ENCODE data around the gene MCMBP.
"Not testable (repeated sequence)": the region's sequence is repeated elsewhere in the genome, so short reads cannot be mapped to it uniquely, and the experiment has no call there.

MCMBP gene

DNA sequence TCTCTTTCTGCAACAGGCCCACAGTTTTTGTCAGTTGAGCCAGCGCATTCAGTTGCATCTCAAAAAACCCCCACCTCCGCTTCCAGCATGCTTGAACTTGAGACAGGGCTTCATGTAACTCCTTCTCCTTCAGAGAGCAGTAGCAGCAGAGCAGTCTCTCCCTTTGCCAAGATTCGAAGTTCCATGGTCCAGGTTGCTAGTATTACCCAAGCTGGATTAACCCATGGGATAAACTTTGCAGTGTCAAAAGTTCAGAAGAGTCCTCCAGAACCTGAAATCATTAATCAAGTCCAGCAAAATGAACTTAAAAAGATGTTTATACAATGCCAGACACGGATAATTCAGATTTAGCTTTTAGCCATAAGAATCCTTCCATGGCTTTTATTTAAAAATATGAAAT is 45.2 kb downstream of the MCMBP start:
- DNase-seq: no peak

GRCh38 chr10:119826771-119827170 is 45.9 kb downstream of the MCMBP start:
- DNase-seq: no peak

DNA sequence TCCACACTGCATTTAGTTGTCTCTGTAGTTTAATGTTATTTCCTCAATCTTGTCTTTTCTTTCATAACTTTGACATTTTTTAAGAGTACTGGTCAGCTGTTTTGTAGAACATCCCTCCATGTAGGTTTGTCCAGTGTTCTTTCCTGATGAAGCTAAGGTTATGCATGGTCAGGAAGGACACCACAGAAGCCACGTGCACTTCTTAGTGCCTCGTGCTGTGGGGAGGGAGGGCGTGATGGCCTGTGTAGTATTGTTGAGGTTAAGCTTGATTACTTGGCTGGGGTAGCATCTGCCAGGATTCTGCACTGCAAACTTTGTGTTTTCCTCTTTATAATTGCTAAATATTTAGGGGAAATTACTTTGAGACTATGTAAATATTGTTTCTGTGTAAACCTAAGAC is 48.3 kb downstream of the MCMBP start:
- no peak for DNase-seq

GRCh38 chr10:119821182-119821581 is 51.5 kb downstream of the MCMBP start:
- no peak for DNase-seq

DNA sequence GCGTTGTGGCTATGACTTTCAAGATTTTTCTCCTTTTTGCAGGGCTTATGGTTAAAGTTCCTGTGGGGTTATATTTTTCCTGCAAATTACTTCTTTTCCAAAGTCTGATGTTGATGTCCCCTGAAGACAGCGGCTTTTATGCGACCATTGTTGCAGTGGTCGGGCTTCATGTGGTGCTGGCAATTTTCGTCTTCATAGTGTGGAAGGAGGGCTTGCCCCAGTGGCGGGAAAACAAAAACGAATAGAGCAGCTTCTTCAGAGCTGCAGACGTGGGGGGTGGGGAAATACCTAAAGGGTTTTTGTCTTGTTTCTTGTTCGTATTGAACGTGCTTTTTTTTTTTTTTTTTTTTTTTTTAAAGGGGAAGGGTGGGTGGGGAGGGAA is 53.8 kb downstream of the MCMBP start:
- no peak for DNase-seq

GRCh38 chr10:119817991-119818888 is 54.4 kb downstream of the MCMBP start:
- DNase-seq: no peak

DNA sequence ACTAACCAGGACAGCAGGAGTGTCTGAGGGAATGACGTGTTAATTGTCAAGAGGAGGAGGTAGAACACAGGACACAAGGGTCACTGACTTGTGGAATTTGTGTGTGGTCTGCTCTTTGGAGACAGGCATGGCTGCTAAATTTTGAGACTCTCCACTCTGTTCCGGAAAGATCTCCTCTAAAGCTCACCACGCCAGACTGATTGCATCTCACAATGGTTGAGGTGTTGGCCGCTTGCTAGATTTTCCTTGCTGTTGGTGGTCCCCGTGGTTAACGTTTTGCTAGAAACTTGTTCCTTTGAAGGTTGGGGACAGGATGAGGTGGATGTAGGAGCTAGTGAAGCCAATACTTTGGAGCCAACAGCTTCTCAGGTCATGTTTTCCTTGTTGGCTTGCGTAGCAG is 57.0 kb downstream of the MCMBP start:
- DNase-seq: no peak

DNA sequence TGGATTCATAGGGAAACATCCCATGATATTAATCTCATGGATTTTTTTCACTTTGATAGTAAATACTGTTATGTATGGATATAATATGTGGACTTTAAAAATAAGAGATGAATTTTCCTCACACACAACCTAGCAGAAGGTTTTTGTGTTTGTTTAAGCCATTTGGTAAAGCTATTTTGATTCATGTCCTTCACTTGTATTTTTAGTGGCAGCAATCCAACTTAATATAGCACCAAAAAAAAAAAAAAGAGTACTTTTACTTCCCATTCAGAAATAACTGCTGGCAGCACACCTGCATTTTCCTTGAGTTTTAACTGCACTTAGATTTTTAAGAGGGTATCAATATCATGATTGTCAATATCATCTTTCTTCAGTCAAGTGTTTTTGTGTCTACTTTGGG is 60.0 kb downstream of the MCMBP start:
- no peak for DNase-seq

DNA sequence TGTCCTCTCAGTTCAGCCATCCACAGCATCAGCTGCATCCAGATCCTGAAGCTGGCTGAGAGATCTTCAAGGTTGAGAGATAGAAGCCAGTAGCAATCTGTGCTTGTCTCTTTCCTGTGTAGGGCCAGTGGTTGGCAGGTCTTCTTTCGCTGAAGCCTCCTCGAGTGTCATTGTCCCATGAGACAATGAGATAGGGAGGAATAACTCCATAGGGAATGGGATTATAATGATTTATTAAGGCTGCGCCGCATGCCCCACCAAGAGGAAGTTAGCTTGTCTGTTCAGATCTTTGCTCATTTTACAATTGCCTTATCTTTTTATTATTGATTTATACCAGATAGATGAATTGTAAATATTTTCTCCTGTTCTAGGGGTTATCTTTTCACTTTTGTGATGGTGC is 61.5 kb downstream of the MCMBP start:
- DNase-seq: no peak

DNA sequence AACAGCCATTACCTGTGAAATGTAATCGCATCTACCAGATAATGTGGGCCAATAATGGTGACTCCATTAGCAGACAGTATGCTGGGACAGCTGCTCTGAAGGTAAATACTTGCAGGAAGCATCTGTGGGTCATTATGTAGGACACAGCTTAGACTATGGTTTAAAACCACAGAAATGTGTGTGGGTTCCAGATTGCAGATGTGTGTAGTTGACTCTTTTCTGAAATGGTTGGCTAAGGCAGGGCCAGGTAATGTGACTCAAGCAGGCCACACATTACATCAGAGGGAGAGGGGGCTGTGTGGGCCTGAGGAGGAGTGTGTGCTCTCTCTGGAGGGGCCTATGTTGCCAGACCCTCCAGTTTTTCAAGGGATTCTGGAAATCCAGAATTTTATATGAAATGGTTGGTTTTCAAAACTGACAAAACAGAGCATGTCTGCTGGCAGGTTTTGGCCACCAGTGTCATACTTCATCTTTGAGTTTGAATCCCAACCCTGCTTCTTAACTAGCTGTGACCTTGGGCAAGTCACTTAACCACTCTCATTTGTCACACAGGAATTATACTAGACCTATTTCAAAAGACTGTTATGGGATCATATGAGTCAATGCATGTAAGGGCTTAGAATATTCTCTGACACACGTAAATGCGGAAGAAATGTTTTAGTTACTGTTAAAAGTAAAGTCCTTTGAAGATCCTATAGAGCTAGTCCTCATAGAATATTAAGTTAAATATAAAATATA is 64.5 kb downstream of the MCMBP start:
- DNase-seq: no peak

DNA sequence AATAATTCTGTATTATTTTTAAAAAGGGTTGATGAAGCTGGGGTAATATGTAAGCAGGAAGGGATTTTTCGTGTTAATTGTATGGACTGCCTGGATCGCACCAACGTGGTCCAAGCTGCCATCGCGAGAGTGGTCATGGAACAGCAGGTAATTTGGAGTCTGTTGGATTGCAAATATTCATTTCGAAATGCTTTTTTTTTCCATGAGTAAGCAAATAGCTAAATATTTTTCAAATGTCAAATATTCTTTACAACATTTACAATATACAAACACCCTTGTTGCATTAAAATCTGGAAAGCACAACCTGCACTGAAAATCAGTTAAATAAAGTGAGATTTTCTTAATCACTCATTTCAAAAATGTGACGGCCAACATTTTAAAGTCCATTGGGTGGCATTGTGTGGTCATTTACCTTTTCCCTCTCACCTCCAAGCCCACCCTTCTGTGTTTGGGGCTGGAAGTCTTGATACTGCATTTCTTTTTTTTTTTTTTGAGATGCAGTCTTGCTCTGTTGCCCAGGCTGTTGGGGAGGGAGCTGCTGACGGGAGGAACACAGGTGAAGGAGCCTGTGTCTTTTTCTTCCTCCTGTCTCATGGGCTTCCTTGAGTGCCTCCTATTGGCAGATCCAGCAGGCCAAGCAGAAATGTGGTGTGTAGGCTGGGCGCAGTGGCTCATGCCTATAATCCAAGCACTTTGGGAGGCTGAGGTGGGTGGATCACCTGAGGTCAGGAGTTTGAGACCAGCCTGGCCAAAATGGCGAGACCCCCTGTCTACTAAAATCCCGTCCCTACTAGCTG is 66.1 kb downstream of the MCMBP start:
- DNase-seq: no peak

- no peak for DNase-seq
Measured at GRCh38 chr10:119805702-119806230, 66.9 kb downstream of the MCMBP start.

DNA sequence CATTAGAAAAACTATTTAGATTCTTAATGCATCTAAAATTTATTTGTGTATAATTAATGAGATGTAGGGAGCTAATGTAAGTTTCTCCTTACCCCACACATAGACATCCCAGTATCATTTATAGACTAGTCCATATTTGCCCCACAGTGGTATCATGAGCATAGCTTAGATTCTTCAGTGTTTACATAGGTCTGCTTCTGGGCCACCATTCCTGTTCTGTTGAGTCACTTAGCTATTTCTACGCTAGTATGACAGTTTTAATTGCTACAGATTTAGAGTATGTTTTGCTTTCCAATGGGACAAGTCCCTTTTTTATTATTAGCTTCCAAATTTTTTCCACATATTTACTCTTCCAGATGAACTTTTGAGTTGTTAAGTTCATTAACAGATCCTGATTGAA is 69.4 kb downstream of the MCMBP start:
- DNase-seq: no peak

- DNase-seq: no peak
Measured at GRCh38 chr10:119801998-119802538, 70.6 kb downstream of the MCMBP start.

- DNase-seq: no peak
Measured at GRCh38 chr10:119801176-119801575, 71.5 kb downstream of the MCMBP start.

DNA sequence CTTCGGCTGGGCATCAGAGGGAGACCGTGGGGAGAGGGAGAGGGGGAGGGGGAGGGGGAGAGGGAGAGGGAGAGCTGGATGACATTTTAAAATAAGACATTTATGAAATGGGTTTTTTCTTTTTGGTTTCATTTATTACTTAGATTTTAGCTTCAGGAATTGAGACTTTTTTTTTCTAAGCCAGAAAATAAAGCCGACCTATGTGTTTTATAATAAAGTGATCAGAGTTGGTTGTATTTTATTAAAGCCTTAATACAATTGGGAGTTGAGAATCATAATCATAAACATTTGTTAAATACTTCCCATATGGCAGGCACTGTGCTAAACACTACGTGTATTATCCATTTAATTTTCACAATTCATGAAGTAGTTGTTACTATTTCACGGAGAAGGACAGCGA is 76.6 kb downstream of the MCMBP start:
- no peak for DNase-seq

DNA sequence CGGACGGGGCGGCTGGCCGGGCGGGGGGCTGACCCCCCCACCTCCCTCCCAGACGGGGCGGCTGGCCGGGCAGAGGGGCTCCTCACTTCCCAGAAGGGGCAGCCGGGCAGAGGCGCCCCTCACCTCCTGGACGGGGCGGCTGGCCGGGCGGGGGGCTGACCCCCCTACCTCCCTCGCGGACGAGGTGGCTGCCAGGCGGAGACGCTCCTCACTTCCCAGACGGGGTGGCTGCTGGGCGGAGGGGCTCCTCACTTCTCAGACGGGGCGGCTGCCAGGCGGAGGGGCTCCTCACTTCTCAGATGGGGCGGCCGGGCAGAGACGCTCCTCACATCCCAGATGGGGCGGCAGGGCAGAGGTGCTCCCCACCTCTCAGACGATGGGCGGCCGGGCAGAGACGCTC is 77.5 kb downstream of the MCMBP start:
- not testable (repeated sequence) for DNase-seq

DNA sequence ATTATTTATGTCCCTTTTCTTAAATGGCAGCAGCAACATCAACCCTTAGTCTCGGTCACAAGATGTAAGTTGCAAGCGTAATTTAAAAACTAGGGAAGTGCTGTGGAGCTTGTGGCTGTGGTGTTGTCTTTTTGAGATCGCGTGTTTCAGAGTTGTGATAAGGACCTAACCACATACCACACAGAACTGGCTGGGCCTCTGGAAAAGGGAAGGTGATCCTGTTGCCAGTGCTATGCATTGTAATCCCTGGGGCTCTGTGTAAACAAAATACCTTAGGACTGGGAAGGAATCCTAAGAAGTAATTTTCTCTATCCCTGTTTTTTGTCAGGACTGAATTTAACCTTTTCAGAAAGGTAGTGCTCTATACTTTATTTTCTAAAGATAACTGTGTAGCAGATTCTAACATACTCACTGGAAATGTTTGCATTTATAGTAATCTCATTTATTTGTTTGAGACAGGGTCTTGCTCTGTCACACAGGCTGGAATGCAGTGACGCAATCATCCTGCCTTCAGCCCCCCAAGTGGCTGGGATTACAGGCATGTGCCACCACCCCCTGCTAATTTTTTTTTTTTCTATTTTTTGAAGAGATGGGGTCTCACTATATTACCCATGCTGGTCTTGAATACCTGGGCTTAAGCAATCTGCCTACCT is 86.4 kb downstream of the MCMBP start:
- DNase-seq: no peak

- no peak for DNase-seq
Measured at GRCh38 chr10:119784340-119785067, 88.1 kb downstream of the MCMBP start.

GRCh38 chr10:119783665-119784027 is 89.0 kb downstream of the MCMBP start:
- DNase-seq: no peak

DNA sequence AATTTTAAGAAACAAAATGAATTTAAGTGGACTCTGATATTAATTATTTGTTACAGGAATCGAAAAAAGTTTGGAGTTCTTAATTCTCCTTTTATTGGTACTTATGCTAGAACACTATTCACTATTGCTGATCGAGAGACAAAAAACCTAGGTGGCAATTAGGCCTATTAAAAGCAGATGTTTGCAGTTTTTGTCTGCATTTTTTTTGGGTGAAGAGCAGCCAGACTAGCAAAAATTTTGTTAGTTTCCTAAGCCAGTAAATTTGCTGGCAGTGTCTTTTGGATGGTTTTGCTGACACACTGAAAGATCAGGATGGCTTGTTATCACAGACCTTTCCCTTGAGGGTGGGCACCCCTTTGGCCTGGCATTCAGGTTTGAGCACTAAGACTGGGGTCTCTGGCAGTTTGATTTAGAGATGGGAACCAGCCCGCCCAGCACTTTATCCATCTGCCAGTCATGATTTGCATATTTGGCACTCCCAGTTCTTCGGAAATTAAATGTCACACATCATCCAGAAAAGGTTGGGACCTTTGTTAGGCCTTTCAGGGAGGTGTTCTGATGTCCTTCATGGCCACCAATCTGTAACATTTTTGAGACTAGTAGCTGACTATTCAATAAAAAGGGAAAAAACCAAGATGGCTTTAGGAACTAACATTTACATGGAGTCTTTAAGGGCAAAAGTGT is 89.5 kb downstream of the MCMBP start:
- DNase-seq: no peak

Data from activated CD4-positive, alpha-beta T cell treated with anti-CD3 and anti-CD28 coated beads for 1 hour (primary cell).